ENCODE measurements around the gene MBOAT1. TPM values are rescaled to one million over a fixed set of nuclear protein-coding genes. Genes with fewer than 3 reads are reported as not detected.

MBOAT1 gene
- total RNA-seq, 1 donor from 2014 or later = 9.6 TPM

DNA sequence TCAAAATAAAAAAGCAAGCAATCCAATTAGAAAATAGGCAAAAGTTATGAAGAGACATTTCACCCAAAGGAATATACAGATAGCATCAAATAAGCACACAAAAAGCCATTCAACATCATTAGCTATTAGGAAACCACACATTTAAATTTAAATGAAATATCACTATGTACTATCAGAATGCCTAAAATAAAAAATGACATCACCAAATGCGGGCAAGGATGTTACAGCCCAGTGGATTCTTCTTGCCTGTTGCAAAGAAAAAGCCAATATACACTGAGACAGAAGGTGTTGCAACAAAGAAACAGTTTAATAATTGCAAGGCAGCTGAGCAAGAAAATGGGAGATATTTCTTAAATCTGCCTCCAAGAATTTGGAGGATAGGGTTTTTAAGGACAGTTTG, 31.0 kb upstream of the MBOAT1 start:
- no peaks in the 10 kb centered on the region for H3K9me3 ChIP-seq
- H3K27ac ChIP-seq = no peak overlapping the region
- DNase-seq (ENCODE audit: extremely low spot score in 2 of 2) = no peak
- TF ChIP-seq POLR2A (IDR thresholded peaks at IDR 0.05) (no peak), CTCF (IDR thresholded peaks at IDR 0.05) (no peak)
- no peak overlapping the region for H3K4me3 ChIP-seq
- intact Hi-C loops (cut with DNase I) = no loop called here
- no peaks in the 10 kb centered on the region for H3K4me1 ChIP-seq
- no peaks in the 10 kb centered on the region for H3K27me3 ChIP-seq
- H3K36me3 ChIP-seq = no peaks in the 10 kb centered on the region

GRCh38 chr6:20242397-20242796, 30.1 kb upstream of the MBOAT1 start:
- no peaks in the 10 kb centered on the region for H3K9me3 ChIP-seq
- no peak overlapping the region for H3K27ac ChIP-seq
- no peaks in the 10 kb centered on the region for H3K36me3 ChIP-seq
- intact Hi-C loops (cut with DNase I) = no loop called here
- DNase-seq (ENCODE audit: extremely low spot score in 2 of 2) = no peak
- H3K4me3 ChIP-seq = no peak overlapping the region
- no peaks in the 10 kb centered on the region for H3K27me3 ChIP-seq
- no peak for TF ChIP-seq POLR2A (IDR thresholded peaks at IDR 0.05)
- TF ChIP-seq POLR2AphosphoS5 (IDR thresholded peaks at IDR 0.05; ENCODE audit: insufficient read depth in 1 of 2, low read depth in 1 of 2) = no peak
- no peak for TF ChIP-seq CTCF (IDR thresholded peaks at IDR 0.05)
- no peaks in the 10 kb centered on the region for H3K4me1 ChIP-seq

DNA sequence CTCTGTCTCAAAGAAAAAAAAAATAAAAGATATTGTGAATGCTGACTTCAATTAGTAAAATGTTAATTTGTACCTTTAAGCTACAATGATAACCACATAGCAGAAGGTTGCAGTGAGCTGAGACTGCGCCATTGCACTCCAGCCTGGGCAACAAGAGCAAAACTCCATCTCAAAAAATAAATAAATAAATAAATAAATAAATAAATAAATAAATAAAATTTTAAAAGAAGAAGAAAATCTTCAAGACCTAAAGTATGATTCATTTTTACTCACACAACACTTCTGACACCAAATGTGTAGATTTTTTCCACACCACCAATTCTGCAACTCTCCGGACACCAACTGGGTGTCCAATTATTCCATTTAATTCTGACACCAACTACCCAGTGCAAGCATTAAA, 28.8 kb upstream of the MBOAT1 start:
- Histone ChIP-seq H3K27me3 (no peaks in the 10 kb centered on the region), H3K4me1 (no peaks in the 10 kb centered on the region), H3K9me3 (no peaks in the 10 kb centered on the region), H3K4me3 (no peak overlapping the region), H3K27ac (no peak overlapping the region), H3K36me3 (no peaks in the 10 kb centered on the region)
- no peak for DNase-seq (ENCODE audit: extremely low spot score in 2 of 2)
- TF ChIP-seq POLR2A (IDR thresholded peaks at IDR 0.05) = no peak
- TF ChIP-seq POLR2AphosphoS5 (IDR thresholded peaks at IDR 0.05; ENCODE audit: insufficient read depth in 1 of 2, low read depth in 1 of 2) = no peak
- TF ChIP-seq CTCF (IDR thresholded peaks at IDR 0.05) = no peak
- intact Hi-C loops (cut with DNase I) = no loop called here

- no peak overlapping the region for H3K27ac ChIP-seq
- intact Hi-C loops (cut with DNase I) = no loop called here
- H3K9me3 ChIP-seq = no peaks in the 10 kb centered on the region
- no peak overlapping the region for H3K4me3 ChIP-seq
- H3K27me3 ChIP-seq = no peaks in the 10 kb centered on the region
- no peak for DNase-seq (ENCODE audit: extremely low spot score in 2 of 2)
- TF ChIP-seq POLR2AphosphoS5 (IDR thresholded peaks at IDR 0.05; ENCODE audit: insufficient read depth in 1 of 2, low read depth in 1 of 2) (no peak), CTCF (IDR thresholded peaks at IDR 0.05) (no peak)
- no peaks in the 10 kb centered on the region for H3K4me1 ChIP-seq
- no peaks in the 10 kb centered on the region for H3K36me3 ChIP-seq
Measured at GRCh38 chr6:20238688-20239587, 26.7 kb upstream of the MBOAT1 start.

DNA sequence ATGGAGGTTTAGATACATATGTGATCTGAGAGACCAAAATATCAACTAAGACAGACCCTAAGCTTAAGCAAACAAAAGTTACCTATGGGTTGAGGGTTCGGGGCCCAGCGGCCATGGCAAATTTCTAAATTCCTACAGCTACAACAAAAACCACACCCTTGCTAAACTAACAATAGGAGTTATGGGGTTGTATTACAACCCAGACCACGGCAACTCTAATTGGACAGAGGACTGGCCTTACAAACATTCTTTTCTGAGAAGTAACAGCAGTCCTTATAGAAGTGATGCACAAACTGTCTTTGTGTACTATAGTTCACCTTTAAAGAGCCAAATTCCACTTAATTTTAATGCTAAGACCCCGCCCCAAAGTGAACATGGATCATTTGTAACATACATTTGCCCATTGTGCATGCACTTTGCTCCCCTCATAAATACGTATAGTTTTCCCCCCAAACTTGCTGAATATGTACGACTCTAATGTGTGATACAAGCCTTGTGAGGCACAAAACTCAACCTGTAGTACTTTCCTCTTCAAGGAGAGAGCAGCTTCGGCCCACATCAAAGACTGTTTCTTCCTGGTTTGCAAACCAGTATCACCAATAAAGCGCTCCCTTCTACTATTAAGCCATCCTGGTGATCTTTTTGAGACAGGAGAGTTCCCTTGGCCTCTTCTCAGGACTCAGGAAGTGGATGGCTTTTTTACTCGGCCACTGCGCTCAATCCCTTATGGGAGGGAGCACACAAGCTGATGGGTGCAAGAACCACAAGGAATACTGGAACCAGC, 25.6 kb upstream of the MBOAT1 start:
- Histone ChIP-seq H3K36me3 (no peaks in the 10 kb centered on the region), H3K27ac (no peak overlapping the region)
- intact Hi-C loops (cut with DNase I) = no loop called here

More for the DNA sequence above, 25.6 kb upstream of the MBOAT1 start:
- Histone ChIP-seq H3K9me3 (no peaks in the 10 kb centered on the region), H3K27me3 (no peaks in the 10 kb centered on the region), H3K4me1 (no peaks in the 10 kb centered on the region), H3K4me3 (no peak overlapping the region)
- TF ChIP-seq POLR2A (IDR thresholded peaks at IDR 0.05) = no peak
- TF ChIP-seq POLR2AphosphoS5 (IDR thresholded peaks at IDR 0.05; ENCODE audit: insufficient read depth in 1 of 2, low read depth in 1 of 2) = no peak
- no peak for TF ChIP-seq CTCF (IDR thresholded peaks at IDR 0.05)
- DNase-seq (ENCODE audit: extremely low spot score in 2 of 2) = no peak
